ENCODE results near the gene SLC25A28.
A peak's percentile ranks its signal among the peaks of the same experiment; 100 is the strongest.

SLC25A28 gene

GRCh38 chr10:99661377-99661763 is 41.1 kb upstream of the SLC25A28 start:
- Histone ChIP-seq H3K4me3 (ENCODE audit: low read length in 2 of 2) (no peak overlapping the region), H3K14ac (ENCODE audit: low read length) (no peak overlapping the region)

DNA sequence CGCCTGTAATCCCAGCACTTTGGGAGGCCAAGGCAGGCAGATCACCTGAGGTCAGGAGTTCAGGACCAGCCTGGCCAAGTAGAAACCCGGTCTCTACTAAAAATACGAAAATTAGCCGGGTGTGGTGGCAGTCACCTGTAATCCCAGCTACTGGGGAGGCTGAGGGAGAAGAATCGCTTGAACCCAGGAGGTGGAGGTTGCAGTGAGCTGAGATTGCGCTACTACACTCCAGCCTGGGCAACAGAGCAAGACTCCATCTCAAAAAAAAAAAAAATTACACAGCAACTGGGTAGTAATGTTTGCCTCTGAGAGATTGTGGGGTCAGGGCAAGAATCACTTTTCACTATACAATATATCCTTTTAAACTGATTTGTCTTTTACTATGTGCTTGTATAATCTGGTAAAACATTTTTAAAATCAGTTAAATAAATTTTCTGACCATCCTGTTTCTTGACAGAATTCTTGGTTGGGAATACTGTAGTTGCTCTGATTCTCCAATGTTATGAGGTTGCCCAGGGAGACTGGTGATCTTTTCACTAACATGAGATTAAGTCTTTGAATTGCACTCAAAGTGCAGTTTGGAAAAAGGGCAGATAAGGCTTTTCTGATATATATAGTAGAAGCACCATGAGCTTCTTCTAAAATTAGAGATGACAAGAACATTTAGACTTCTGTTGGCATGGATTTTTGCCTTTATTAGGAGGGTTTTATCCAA is 40.6 kb upstream of the SLC25A28 start:
- Histone ChIP-seq H3K27ac (replicated peaks; ENCODE audit: low read length) (no peak overlapping the region), H2BK5ac (ENCODE audit: low read length) (no peak overlapping the region), H3K27me3 (ENCODE audit: control insufficient read depth in 3 of 3, insufficient read depth in 3 of 3, low read depth in 1 of 3, low read length in 3 of 3) (peaks cover 0 to 14% (median 0%) of the 10 kb centered on the region in 3 experiments), H2BK120ac (ENCODE audit: low read depth, low read length) (no peak overlapping the region), H3K4ac (ENCODE audit: low read length) (no peak overlapping the region), H4K8ac (ENCODE audit: low read depth, low read length) (no peak overlapping the region), H3K4me2 (ENCODE audit: insufficient read depth, low read length, poor library complexity, severe bottlenecking) (no peak overlapping the region), H3K18ac (ENCODE audit: low read length) (no peak overlapping the region), H3K4me1 (ENCODE audit: control insufficient read depth in 2 of 2, insufficient read depth in 1 of 2, low read depth in 1 of 2, low read length in 2 of 2) (peaks cover 4 to 6% of the 10 kb centered on the region in 2 donors), H3K36me3 (replicated peaks in 1 of 2; ENCODE audit: control insufficient read depth in 2 of 2, insufficient read depth in 2 of 2, low read length in 2 of 2) (peaks cover 7 to 32% of the 10 kb centered on the region in 2 donors), H3K79me1 (ENCODE audit: low read depth, low read length) (peaks cover 2% of the 10 kb centered on the region), H3K23ac (ENCODE audit: low read depth, low read length, poor library complexity) (no peak overlapping the region), H2BK12ac (ENCODE audit: low read length) (no peak overlapping the region), H3K4me3 (ENCODE audit: low read length in 2 of 2) (no peak overlapping the region), H2AFZ (ENCODE audit: low read length) (no peak overlapping the region), H3K9me3 (replicated peaks in 1 of 2; ENCODE audit: control insufficient read depth in 2 of 2, insufficient read depth in 1 of 2, low read depth in 1 of 2, low read length in 2 of 2) (no peaks in the 10 kb centered on the region), H2AK5ac (ENCODE audit: low read depth, low read length) (no peak overlapping the region), H3K9ac (ENCODE audit: low read depth, low read length, poor library complexity) (no peak overlapping the region), H2BK15ac (ENCODE audit: low read length) (no peak overlapping the region), H4K91ac (ENCODE audit: low read depth, low read length, poor library complexity) (no peak overlapping the region), H3K14ac (ENCODE audit: low read length) (no peak overlapping the region)
- no CpG with 5 or more reads among the region's 6 CpGs for WGBS, 2 donors (ENCODE audit: extremely low coverage in 2 of 2, insufficient read length in 2 of 2, insufficient replicate concordance in 1 of 2)
- no peak for DNase-seq (ENCODE audit: low spot score)

More at GRCh38 chr10:99661377-99661763, 41.1 kb upstream of the SLC25A28 start:
- H2AFZ ChIP-seq (ENCODE audit: low read length), result no peak overlapping the region
- no peaks in the 10 kb centered on the region for H3K9me3 ChIP-seq (replicated peaks in 1 of 2; ENCODE audit: control insufficient read depth in 2 of 2, insufficient read depth in 1 of 2, low read depth in 1 of 2, low read length in 2 of 2)
- no peak overlapping the region for H2BK15ac ChIP-seq (ENCODE audit: low read length)
- H4K91ac ChIP-seq (ENCODE audit: low read depth, low read length, poor library complexity), result no peak overlapping the region
- H3K4me2 ChIP-seq (ENCODE audit: insufficient read depth, low read length, poor library complexity, severe bottlenecking), result no peak overlapping the region
- no peak overlapping the region for H3K27ac ChIP-seq (replicated peaks; ENCODE audit: low read length)
- no peak overlapping the region for H4K8ac ChIP-seq (ENCODE audit: low read depth, low read length)
- peaks cover 4 to 6% of the 10 kb centered on the region in 2 donors for H3K4me1 ChIP-seq (ENCODE audit: control insufficient read depth in 2 of 2, insufficient read depth in 1 of 2, low read depth in 1 of 2, low read length in 2 of 2)
- H3K23ac ChIP-seq (ENCODE audit: low read depth, low read length, poor library complexity), result no peak overlapping the region
- H2BK5ac ChIP-seq (ENCODE audit: low read length), result no peak overlapping the region
- no peak overlapping the region for H2BK12ac ChIP-seq (ENCODE audit: low read length)
- H3K9ac ChIP-seq (ENCODE audit: low read depth, low read length, poor library complexity), result no peak overlapping the region
- DNase-seq (ENCODE audit: low spot score), result no peak
- peaks cover 7 to 33% of the 10 kb centered on the region in 2 donors for H3K36me3 ChIP-seq (replicated peaks in 1 of 2; ENCODE audit: control insufficient read depth in 2 of 2, insufficient read depth in 2 of 2, low read length in 2 of 2)
- no CpG with 5 or more reads among the region's 6 CpGs for WGBS, 2 donors (ENCODE audit: extremely low coverage in 2 of 2, insufficient read length in 2 of 2, insufficient replicate concordance in 1 of 2)
- no peak overlapping the region for H3K4ac ChIP-seq (ENCODE audit: low read length)
- H3K18ac ChIP-seq (ENCODE audit: low read length), result no peak overlapping the region
- peaks cover 0 to 14% (median 0%) of the 10 kb centered on the region in 3 experiments for H3K27me3 ChIP-seq (ENCODE audit: control insufficient read depth in 3 of 3, insufficient read depth in 3 of 3, low read depth in 1 of 3, low read length in 3 of 3)
- H3K79me1 ChIP-seq (ENCODE audit: low read depth, low read length), result peaks cover 2% of the 10 kb centered on the region
- H2AK5ac ChIP-seq (ENCODE audit: low read depth, low read length), result no peak overlapping the region
- no peak overlapping the region for H2BK120ac ChIP-seq (ENCODE audit: low read depth, low read length)

DNA sequence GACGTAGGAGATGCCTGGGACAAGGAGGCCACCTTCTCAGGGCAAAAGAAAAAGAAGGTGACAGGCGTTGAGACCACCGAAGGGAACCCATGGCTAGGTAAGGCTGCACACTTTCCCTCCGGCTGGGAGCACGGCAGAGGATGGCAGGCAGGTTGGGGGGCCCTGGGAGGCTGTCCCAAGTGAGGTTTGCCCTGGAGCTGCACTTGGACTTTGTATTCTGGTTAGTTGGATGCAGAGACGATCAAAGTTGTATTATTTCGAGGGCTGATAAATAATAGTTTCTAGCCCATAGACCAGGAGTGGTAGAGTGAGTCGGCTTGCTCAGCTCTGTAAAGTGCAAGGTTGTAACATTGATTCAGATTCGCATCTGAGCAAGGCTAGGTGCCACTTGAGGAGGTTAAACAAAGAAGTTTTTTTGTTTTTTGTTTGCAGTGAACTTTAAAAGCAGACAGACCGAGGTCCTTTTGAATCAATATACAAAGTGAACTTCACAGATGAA is 39.7 kb upstream of the SLC25A28 start:
- Histone ChIP-seq H2BK12ac (ENCODE audit: low read length) (no peak overlapping the region), H2BK5ac (ENCODE audit: low read length) (no peak overlapping the region), H3K4me1 (ENCODE audit: control insufficient read depth in 2 of 2, insufficient read depth in 1 of 2, low read depth in 1 of 2, low read length in 2 of 2) (peaks cover 4 to 6% of the 10 kb centered on the region in 2 donors), H3K4me3 (ENCODE audit: low read length in 2 of 2) (peak overlapping the region; percentile 86 to 96), H3K27ac (replicated peaks; ENCODE audit: low read length) (no peak overlapping the region), H2BK120ac (ENCODE audit: low read depth, low read length) (no peak overlapping the region), H3K79me1 (ENCODE audit: low read depth, low read length) (peaks cover 2% of the 10 kb centered on the region), H2BK15ac (ENCODE audit: low read length) (no peak overlapping the region), H3K14ac (ENCODE audit: low read length) (no peak overlapping the region), H3K9me3 (replicated peaks in 1 of 2; ENCODE audit: control insufficient read depth in 2 of 2, insufficient read depth in 1 of 2, low read depth in 1 of 2, low read length in 2 of 2) (no peaks in the 10 kb centered on the region), H3K27me3 (ENCODE audit: control insufficient read depth in 3 of 3, insufficient read depth in 3 of 3, low read depth in 1 of 3, low read length in 3 of 3) (peaks cover 0 to 14% (median 0%) of the 10 kb centered on the region in 3 experiments), H3K36me3 (replicated peaks in 1 of 2; ENCODE audit: control insufficient read depth in 2 of 2, insufficient read depth in 2 of 2, low read length in 2 of 2) (peaks cover 7 to 23% of the 10 kb centered on the region in 2 donors), H2AFZ (ENCODE audit: low read length) (peak overlapping the region; percentile 99), H3K23ac (ENCODE audit: low read depth, low read length, poor library complexity) (no peak overlapping the region), H4K91ac (ENCODE audit: low read depth, low read length, poor library complexity) (no peak overlapping the region), H3K18ac (ENCODE audit: low read length) (no peak overlapping the region), H4K8ac (ENCODE audit: low read depth, low read length) (no peak overlapping the region), H3K4me2 (ENCODE audit: insufficient read depth, low read length, poor library complexity, severe bottlenecking) (peak overlapping the region; percentile 78), H3K9ac (ENCODE audit: low read depth, low read length, poor library complexity) (peak overlapping the region; percentile 87), H3K4ac (ENCODE audit: low read length) (no peak overlapping the region), H2AK5ac (ENCODE audit: low read depth, low read length) (no peak overlapping the region)
- WGBS, 2 donors (ENCODE audit: extremely low coverage in 2 of 2, insufficient read length in 2 of 2, insufficient replicate concordance in 1 of 2), result no CpG with 5 or more reads among the region's 10 CpGs
- no peak for DNase-seq (ENCODE audit: low spot score)

DNA sequence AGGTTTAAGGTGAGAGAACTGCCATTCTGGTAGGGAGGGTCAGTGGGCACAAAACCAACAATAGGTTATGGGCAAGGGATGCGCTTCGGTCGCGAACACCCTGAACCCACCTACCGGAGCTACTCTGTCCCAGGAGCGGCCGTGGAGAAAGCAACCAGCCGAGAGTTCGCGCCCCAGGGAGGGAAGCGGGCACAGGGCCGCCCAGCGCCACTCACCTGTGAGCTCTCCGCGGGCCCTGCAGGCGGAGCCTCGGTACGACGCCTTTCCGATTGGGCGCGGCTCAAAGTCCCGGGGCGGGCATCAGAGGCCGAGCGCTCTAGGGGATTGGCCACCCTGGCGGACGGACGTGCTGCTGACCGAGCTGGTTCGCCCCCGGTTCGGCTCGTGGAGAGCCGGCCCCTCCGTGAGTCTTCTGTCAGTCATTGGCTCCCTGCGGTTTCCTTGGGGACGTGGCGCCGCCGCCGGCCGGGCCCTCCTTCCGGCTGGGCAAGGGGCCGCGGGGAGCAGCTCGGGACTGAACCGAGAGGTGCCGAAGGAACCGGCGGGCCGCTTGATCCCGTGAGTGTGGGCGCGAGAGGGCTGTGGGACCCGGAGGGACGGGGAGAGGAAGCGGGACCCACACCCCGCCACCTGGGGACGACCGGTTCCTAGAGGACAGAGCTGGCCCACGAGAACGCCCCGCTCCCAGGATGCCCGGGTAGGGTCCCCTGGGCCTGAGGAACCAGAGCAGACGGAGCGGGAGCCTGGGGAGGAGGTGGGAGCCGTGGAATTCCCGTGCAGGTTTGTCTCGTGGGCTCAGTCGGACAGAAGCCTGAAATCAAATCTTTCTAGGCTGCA is 39.0 kb upstream of the SLC25A28 start, which contains the start of gene ENTPD7:
Gene ENTPD7, plus strand, starts transcription at position 479 of the 837 bp plus-strand sequence. CDS start 448 bp downstream, outside the sequence.
- H4K91ac ChIP-seq (ENCODE audit: low read depth, low read length, poor library complexity), result no peak within 1 kb of the TSS
- H3K4me3 ChIP-seq (ENCODE audit: low read length in 2 of 2), result peak within 1 kb of the TSS; percentile 86 to 96
- peaks cover 7 to 23% of the 10 kb centered on the region in 2 donors for H3K36me3 ChIP-seq (replicated peaks in 1 of 2; ENCODE audit: control insufficient read depth in 2 of 2, insufficient read depth in 2 of 2, low read length in 2 of 2)
- peak within 1 kb of the TSS; percentile 87 for H3K9ac ChIP-seq (ENCODE audit: low read depth, low read length, poor library complexity)
- peaks cover 2% of the 10 kb centered on the region for H3K79me1 ChIP-seq (ENCODE audit: low read depth, low read length)
- H3K4ac ChIP-seq (ENCODE audit: low read length), result no peak within 1 kb of the TSS
- peaks cover 4 to 6% of the 10 kb centered on the region in 2 donors for H3K4me1 ChIP-seq (ENCODE audit: control insufficient read depth in 2 of 2, insufficient read depth in 1 of 2, low read depth in 1 of 2, low read length in 2 of 2)
- peak; percentile 90 for DNase-seq (ENCODE audit: low spot score)
- no peak within 1 kb of the TSS for H2BK120ac ChIP-seq (ENCODE audit: low read depth, low read length)
- no CpG with 5 or more reads among the region's 71 CpGs for WGBS, 2 donors (ENCODE audit: extremely low coverage in 2 of 2, insufficient read length in 2 of 2, insufficient replicate concordance in 1 of 2)
- H2BK12ac ChIP-seq (ENCODE audit: low read length), result no peak within 1 kb of the TSS
- peak within 1 kb of the TSS; percentile 37 for H3K23ac ChIP-seq (ENCODE audit: low read depth, low read length, poor library complexity)
- no peak within 1 kb of the TSS for H4K8ac ChIP-seq (ENCODE audit: low read depth, low read length)
- no peak within 1 kb of the TSS for H2BK15ac ChIP-seq (ENCODE audit: low read length)
- no peaks in the 10 kb centered on the region for H3K9me3 ChIP-seq (replicated peaks in 1 of 2; ENCODE audit: control insufficient read depth in 2 of 2, insufficient read depth in 1 of 2, low read depth in 1 of 2, low read length in 2 of 2)
- no peak within 1 kb of the TSS for H3K14ac ChIP-seq (ENCODE audit: low read length)
- H2AFZ ChIP-seq (ENCODE audit: low read length), result peak within 1 kb of the TSS; percentile 99
- H3K27me3 ChIP-seq (ENCODE audit: control insufficient read depth in 3 of 3, insufficient read depth in 3 of 3, low read depth in 1 of 3, low read length in 3 of 3), result peaks cover 0 to 14% (median 0%) of the 10 kb centered on the region in 3 experiments
- H3K18ac ChIP-seq (ENCODE audit: low read length), result peak within 1 kb of the TSS; percentile 91
- H3K4me2 ChIP-seq (ENCODE audit: insufficient read depth, low read length, poor library complexity, severe bottlenecking), result peak within 1 kb of the TSS; percentile 78
- no peak within 1 kb of the TSS for H3K27ac ChIP-seq (replicated peaks; ENCODE audit: low read length)
- H2BK5ac ChIP-seq (ENCODE audit: low read length), result no peak within 1 kb of the TSS
- no peak within 1 kb of the TSS for H2AK5ac ChIP-seq (ENCODE audit: low read depth, low read length)

Measured in neuronal stem cell (in vitro differentiated cells).